K562 (cell line): ENCODE measurements around the gene NCOA4. TPM values are rescaled to one million over a fixed set of nuclear protein-coding genes. Genes with fewer than 3 reads are reported as not detected.

Experiments used
- CBX5 ChIP-seq: IDR thresholded peaks from 2 replicates; pipeline ENCODE4 v1.6.1; 2014; ENCODE audit warnings: low read depth, borderline replicate concordance
- CC2D1A ChIP-seq: fragments of 450-650 bp; IDR thresholded peaks from 2 replicates; pipeline ENCODE4 v1.6.1; 2017; ENCODE audit warnings: mild to moderate bottlenecking
- CCNT2 ChIP-seq: IDR thresholded peaks from 2 replicates; pipeline ENCODE4 v1.6.1; 2011; ENCODE audit warnings: borderline replicate concordance, low read depth, mild to moderate bottlenecking, moderate library complexity, mixed read lengths, low read length; ENCODE audit not compliant: insufficient read length; ENCODE audit errors: extremely low read depth
- CREB1 ChIP-seq, 2 experiments: sonication (generic) in 1 of 2; formaldehyde crosslinking in 1 of 2; IDR thresholded peaks; 2 replicates each; pipeline versions ENCODE4 v1.6.1 to v1.8.0; 2012 to 2022; ENCODE audit warnings: inconsistent platforms in 1 of 2, mild to moderate bottlenecking in 1 of 2, missing genetic modification reagents in 1 of 2, moderate library complexity in 1 of 2
- GTF2F1 ChIP-seq: IDR thresholded peaks from 2 replicates; pipeline ENCODE4 v1.6.1; 2011; ENCODE audit warnings: low read depth, low read length, improper control_type of control experiment
- HMGN3 ChIP-seq: IDR thresholded peaks from 2 replicates; pipeline ENCODE4 v1.6.1; 2011; ENCODE audit warnings: borderline replicate concordance, low read depth, mild to moderate bottlenecking, mixed read lengths, low read length; ENCODE audit not compliant: insufficient read length; ENCODE audit errors: extremely low read depth
- HSF4 ChIP-seq: fragments of 250-450 bp; sonication (Bioruptor Pico); IDR thresholded peaks from 2 replicates; pipeline ENCODE4 v2.1.2; 2022; ENCODE audit warnings: mild to moderate bottlenecking, moderate library complexity, borderline replicate concordance
- ILF3 ChIP-seq: fragments of 450-650 bp; IDR thresholded peaks from 2 replicates; pipeline ENCODE4 v1.6.1; 2018; ENCODE audit warnings: antibody characterized with exemption, mild to moderate bottlenecking, moderate library complexity, borderline replicate concordance
- ILK ChIP-seq: fragments of 450-650 bp; IDR thresholded peaks from 2 replicates; pipeline ENCODE4 v1.6.1; 2016; ENCODE audit warnings: missing genetic modification characterization, low read depth, mild to moderate bottlenecking, missing compliant biosample characterization, moderate library complexity, borderline replicate concordance
- OTX1 ChIP-seq: fragments of 450-650 bp; formaldehyde crosslinking; IDR thresholded peaks from 2 replicates; pipeline ENCODE4 v1.4.0; 2022; ENCODE audit warnings: mild to moderate bottlenecking
- PPARD ChIP-seq: fragments of 250-450 bp; sonication (Bioruptor Pico); IDR thresholded peaks from 2 replicates; pipeline ENCODE4 v1.8.0; 2022; ENCODE audit warnings: inconsistent platforms, mild to moderate bottlenecking, moderate library complexity
- RBM17 ChIP-seq: fragments of 200-400 bp; formaldehyde crosslinking; IDR thresholded peaks from 2 replicates; pipeline ENCODE4 v1.6.1; 2017; ENCODE audit warnings: low read depth, mild to moderate bottlenecking, low read length, borderline replicate concordance
- SAFB ChIP-seq: fragments of 200-400 bp; formaldehyde crosslinking; IDR thresholded peaks from 2 replicates; pipeline ENCODE4 v1.6.1; 2017; ENCODE audit warnings: low read depth, low read length, borderline replicate concordance
- TAF15 ChIP-seq: fragments of 200-400 bp; formaldehyde crosslinking; IDR thresholded peaks from 2 replicates; pipeline ENCODE4 v1.6.1; 2017; ENCODE audit warnings: mild to moderate bottlenecking, low read depth, low read length, moderate library complexity
- THRAP3 ChIP-seq: fragments of 450-650 bp; IDR thresholded peaks from 2 replicates; pipeline ENCODE4 v1.6.1; 2016; ENCODE audit warnings: mild to moderate bottlenecking, inconsistent platforms, borderline replicate concordance
- ZNF146 ChIP-seq: IDR thresholded peaks from one replicate; pipeline ENCODE4 v1.6.1; 2018; ENCODE audit warnings: missing compliant biosample characterization; ENCODE audit not compliant: unreplicated experiment
- ZNF212 ChIP-seq: fragments of 450-650 bp; formaldehyde crosslinking; IDR thresholded peaks from 2 replicates; pipeline ENCODE4 v1.4.0; 2020; ENCODE audit warnings: mild to moderate bottlenecking
- ZNF282 ChIP-seq: sonication (generic); formaldehyde crosslinking; IDR thresholded peaks from 2 replicates; pipeline ENCODE4 v1.8.1; 2023; ENCODE audit warnings: missing genetic modification reagents
- ZNF699 ChIP-seq: fragments of 250-450 bp; sonication (Bioruptor Pico); IDR thresholded peaks from 2 replicates; pipeline ENCODE4 v1.8.0; 2021; ENCODE audit warnings: mild to moderate bottlenecking, moderate library complexity; ENCODE audit not compliant: insufficient replicate concordance
- ZNF785 ChIP-seq: fragments of 250-450 bp; sonication (Bioruptor Pico); IDR thresholded peaks from 2 replicates; pipeline ENCODE4 v1.4.0; 2020; ENCODE audit warnings: mild to moderate bottlenecking
- polyA plus RNA-seq, 8 experiments: library from polyadenylated mRNA; depleted of rRNA in 4 of 8; stranded (reverse) in 5 of 8; unstranded in 3 of 8; fragments of >200 nt; fragmentation: Nextera tagmentation in 2 of 8; fragmentation: Illumina TruSeq in 1 of 8; extraction: Ambion mirVana in 2 of 8; extraction: Trizol in 1 of 8; gene quantifications; 2 replicates each; pipeline versions ENCODE4 v1.2.1 to v1.2.3, GENCODE V29; 2011 to 2014; ENCODE audit warnings: inconsistent platforms in 1 of 8, missing spikeins in 1 of 8
- total RNA-seq, 7 experiments: library from RNA; depleted of rRNA in 6 of 7; stranded (reverse); fragments of >200 nt in 6 of 7; fragmentation: Illumina TruSeq in 2 of 7; extraction: Trizol in 2 of 7; gene quantifications; 2 replicates each; pipeline versions ENCODE4 v1.2.1 to v1.2.3, GENCODE V29; 2011 to 2021; ENCODE audit warnings: low replicate concordance in 1 of 7
- TF ChIP-seq, protein P1 (sequence below): IDR thresholded peaks from 3 replicates; pipeline ENCODE4 v1.6.1; 2011; ENCODE audit warnings: borderline replicate concordance, mild to moderate bottlenecking; ENCODE audit not compliant: insufficient read length, insufficient read depth
- TF ChIP-seq, protein P2 (sequence below): fragments of 150-350 bp; conservative IDR thresholded peaks from 2 replicates; pipeline ENCODE4 v1.6.1; 2014; ENCODE audit warnings: low read length

NCOA4 gene
- total and polyA plus RNA-seq, 9 of the 15 experiments (the other 6 are each of a cell fraction or from before 2014, with no cell fraction given): 89.8 to 283 (median 181) TPM

- TF ChIP-seq ZNF282 (CRISPR knock-in tag) (no peak), CBX5 (no peak), RBM17 (no peak), PPARD (CRISPR knock-in tag) (no peak), ILK (no peak; the same call in 1 of the 2 replicates), HSF4 (no peak), ILF3 (no peak), ZNF212 (no peak), GTF2F1 (no peak), CC2D1A (no peak), TAF15 (no peak), SAFB (no peak), HMGN3 (no peak), ZNF146 (CRISPR knock-in tag) (no peak), CCNT2 (no peak), THRAP3 (no peak), OTX1 (CRISPR knock-in tag) (no peak), CREB1 (IDR thresholded peaks at IDR 0.05) (no peak), CREB1 (CRISPR knock-in tag; IDR thresholded peaks at IDR 0.05) (no peak), ZNF785 (no peak), ZNF699 (CRISPR knock-in tag) (no peak)
- TF ChIP-seq, protein P1, sequence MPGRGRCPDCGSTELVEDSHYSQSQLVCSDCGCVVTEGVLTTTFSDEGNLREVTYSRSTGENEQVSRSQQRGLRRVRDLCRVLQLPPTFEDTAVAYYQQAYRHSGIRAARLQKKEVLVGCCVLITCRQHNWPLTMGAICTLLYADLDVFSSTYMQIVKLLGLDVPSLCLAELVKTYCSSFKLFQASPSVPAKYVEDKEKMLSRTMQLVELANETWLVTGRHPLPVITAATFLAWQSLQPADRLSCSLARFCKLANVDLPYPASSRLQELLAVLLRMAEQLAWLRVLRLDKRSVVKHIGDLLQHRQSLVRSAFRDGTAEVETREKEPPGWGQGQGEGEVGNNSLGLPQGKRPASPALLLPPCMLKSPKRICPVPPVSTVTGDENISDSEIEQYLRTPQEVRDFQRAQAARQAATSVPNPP: no peak
- TF ChIP-seq, protein P2, sequence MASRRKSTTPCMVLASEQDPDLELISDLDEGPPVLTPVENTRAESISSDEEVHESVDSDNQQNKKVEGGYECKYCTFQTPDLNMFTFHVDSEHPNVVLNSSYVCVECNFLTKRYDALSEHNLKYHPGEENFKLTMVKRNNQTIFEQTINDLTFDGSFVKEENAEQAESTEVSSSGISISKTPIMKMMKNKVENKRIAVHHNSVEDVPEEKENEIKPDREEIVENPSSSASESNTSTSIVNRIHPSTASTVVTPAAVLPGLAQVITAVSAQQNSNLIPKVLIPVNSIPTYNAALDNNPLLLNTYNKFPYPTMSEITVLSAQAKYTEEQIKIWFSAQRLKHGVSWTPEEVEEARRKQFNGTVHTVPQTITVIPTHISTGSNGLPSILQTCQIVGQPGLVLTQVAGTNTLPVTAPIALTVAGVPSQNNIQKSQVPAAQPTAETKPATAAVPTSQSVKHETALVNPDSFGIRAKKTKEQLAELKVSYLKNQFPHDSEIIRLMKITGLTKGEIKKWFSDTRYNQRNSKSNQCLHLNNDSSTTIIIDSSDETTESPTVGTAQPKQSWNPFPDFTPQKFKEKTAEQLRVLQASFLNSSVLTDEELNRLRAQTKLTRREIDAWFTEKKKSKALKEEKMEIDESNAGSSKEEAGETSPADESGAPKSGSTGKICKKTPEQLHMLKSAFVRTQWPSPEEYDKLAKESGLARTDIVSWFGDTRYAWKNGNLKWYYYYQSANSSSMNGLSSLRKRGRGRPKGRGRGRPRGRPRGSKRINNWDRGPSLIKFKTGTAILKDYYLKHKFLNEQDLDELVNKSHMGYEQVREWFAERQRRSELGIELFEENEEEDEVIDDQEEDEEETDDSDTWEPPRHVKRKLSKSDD: no peak
These were observed 1.5 kb upstream of the NCOA4 start (continued) for GRCh38 chr10:46031648-46032532.
